Heart left ventricle (tissue), 16 donors: ENCODE data around the gene SLC18A3. TPM values are rescaled to one million over a fixed set of nuclear protein-coding genes. Genes with fewer than 3 reads are reported as not detected.

Experiments used
- ATAC-seq, 4 donors: fragments of 200-7000 bp; cut with Tn5 transposase; one replicate each; pipeline ENCODE4 v1.9.1; 2020 to 2022; ENCODE audit warnings: moderate library complexity in 4 of 4, mild to moderate bottlenecking in 3 of 4, moderate number of reproducible peaks in 1 of 4
- DNase-seq, 5 donors: peaks; one replicate each; pipeline ENCODE4 v3.0.0-alpha.2; 2020
- H3K27ac ChIP-seq, 12 donors: fragments of 200-600 bp; sonication (generic) in 4 of 12; one replicate each; pipeline versions ENCODE4 v1.5.0 to v1.8.0; 2016 to 2022; ENCODE audit warnings: mild to moderate bottlenecking in 2 of 12
- H3K27me3 ChIP-seq, 9 donors: fragments of 200-600 bp; sonication (generic) in 2 of 9; one replicate each; pipeline versions ENCODE4 v1.5.1 to v1.8.0; 2016 to 2022; ENCODE audit warnings: mild to moderate bottlenecking in 3 of 9
- H3K36me3 ChIP-seq, 9 donors: fragments of 200-600 bp; sonication (generic) in 2 of 9; one replicate each; pipeline versions ENCODE4 v1.5.0 to v1.8.0; 2018 to 2022; ENCODE audit warnings: mild to moderate bottlenecking in 2 of 9
- H3K4me1 ChIP-seq, 12 donors: fragments of 200-600 bp; sonication (generic) in 4 of 12; one replicate each; pipeline versions ENCODE4 v1.5.0 to v1.8.0; 2016 to 2022; ENCODE audit warnings: mild to moderate bottlenecking in 3 of 12
- H3K4me3 ChIP-seq, 12 donors: fragments of 200-600 bp; sonication (generic) in 4 of 12; one replicate each; pipeline versions ENCODE4 v1.5.0 to v1.8.0; 2017 to 2022; ENCODE audit warnings: mild to moderate bottlenecking in 9 of 12, moderate library complexity in 4 of 12
- H3K9me3 ChIP-seq, 12 donors: fragments of 200-600 bp; sonication (generic) in 4 of 12; one replicate each; pipeline versions ENCODE4 v1.5.0 to v1.8.0; 2016 to 2022; ENCODE audit warnings: mild to moderate bottlenecking in 1 of 12
- CTCF ChIP-seq, 12 donors: fragments of 200-600 bp; sonication (generic) in 4 of 12; IDR thresholded peaks; one replicate each; pipeline versions ENCODE4 v1.5.0 to v1.8.0; 2018 to 2022; ENCODE audit warnings: antibody characterized with exemption in 12 of 12, mild to moderate bottlenecking in 5 of 12
- POLR2A ChIP-seq, 2 donors: fragments of 450-650 bp; IDR thresholded peaks; one replicate each; pipeline ENCODE4 v1.6.1; 2017; ENCODE audit warnings: antibody characterized with exemption in 2 of 2, mild to moderate bottlenecking in 2 of 2, moderate library complexity in 2 of 2
- WGBS, 4 donors: extraction: QIAGEN DNeasy Blood & Tissue Kit in 2 of 4; methylation state at CpG; one replicate each; pipeline versions ENCODE4 v1.1.5 to v1.1.7; 2013 to 2018; 5-methylcytosine and 5-hydroxymethylcytosine counted together
- intact Hi-C, 10 donors: fragments of 100-400 bp; cut with DNase I; formaldehyde crosslinking; loops; one replicate each; pipeline versions ENCODE4 v1.11.1 to v1.14.2; 2022
- polyA plus RNA-seq, 2 donors: library from polyadenylated mRNA; stranded (reverse); fragments of 200-250 nt; gene quantifications; one replicate each; pipeline ENCODE4 v1.2.3, GENCODE V29; 2013
- total RNA-seq, 9 donors: library from RNA; depleted of rRNA in 2 of 9; stranded (reverse); fragments of >200 nt in 2 of 9; fragmentation: NEBNext Ultra II Directional in 3 of 9; extraction: Animal tissue kit (Norgen Biotek cat#: 25700) in 3 of 9; gene quantifications; one replicate each; pipeline versions ENCODE4 v1.1.0 to v1.2.4, GENCODE V29; 2016 to 2023
- donor health status: ischemic (EF 13 %, LVEDD 7.1; RV severe dilation, severe dysfunction).
- donor health status: healthy with polysubstance abuse.
- donor health status: DM: no; HTN: yes; CAD: no.
- donor health status: DM: no; HTN: no; CAD: no.
- donor health status: ischemic (EF 25% LVEDD 6.9; RV normal size, moderate dysfunction).
- donor health status: ischemic (EF 25% LVEDD 5.7; RV mildly dilated, moderate dysfunction).
- donor health status: healthy.
- donor health status: DM: yes; HTN: yes; CAD: no.
- donor health status: ischemic (EF 35%, LVEDD 5.7; RV mildly dilated, moderate dysfunction).
- donor health status: nonischemic (EF 11% LVEDD 7.7; RV severe dilation, severe dysfunction).
- donor health status: DM: yes; HTN: yes; CAD: no.
- donor health status: PGD.
- donor health status: ischemic (EF 29% LVEDD 5.4; RV normal size, mild dysfunction).
- donor health status: nonischemic (EF 23%, LVEDD 6.1; RV moderate dilation, normal function).

SLC18A3 gene
- total and polyA plus RNA-seq, 11 donors: not detected

GRCh38 chr10:49656845-49657493, 46.9 kb downstream of the SLC18A3 start:
- TF ChIP-seq CTCF (IDR thresholded peaks at IDR 0.05): no peak
- TF ChIP-seq POLR2A (IDR thresholded peaks at IDR 0.05): no peak
- H3K27me3 ChIP-seq: peaks cover 0 to 11% (median 2%) of the 10 kb centered on the region in 9 donors
- H3K4me1 ChIP-seq: no peaks in the 10 kb centered on the region
- peaks cover 0 to 21% (median 10%) of the 10 kb centered on the region in 12 donors for H3K9me3 ChIP-seq
- H3K4me3 ChIP-seq: no peak overlapping the region
- no peak for DNase-seq
- 81 to 85% (median 82%) methylated on average over 9 of the region's 9 CpGs for WGBS, 4 donors
- intact Hi-C loops: no loop called here
- ATAC-seq: no peak
- H3K27ac ChIP-seq: no peak overlapping the region
- no peaks in the 10 kb centered on the region for H3K36me3 ChIP-seq

GRCh38 chr10:49657606-49658005, 47.5 kb downstream of the SLC18A3 start:
- peaks cover 0 to 11% (median 0%) of the 10 kb centered on the region in 9 donors for H3K27me3 ChIP-seq
- intact Hi-C loops: no loop called here
- no peaks in the 10 kb centered on the region for H3K36me3 ChIP-seq
- no peak overlapping the region for H3K27ac ChIP-seq
- ATAC-seq (no peak), DNase-seq (no peak)
- WGBS, 4 donors: 70 to 90% (median 76%) methylated on average over 1 of the region's 1 CpG
- peaks cover 0 to 21% (median 10%) of the 10 kb centered on the region in 12 donors for H3K9me3 ChIP-seq
- TF ChIP-seq CTCF (IDR thresholded peaks at IDR 0.05) (no peak), POLR2A (IDR thresholded peaks at IDR 0.05) (no peak)
- no peaks in the 10 kb centered on the region for H3K4me1 ChIP-seq
- H3K4me3 ChIP-seq: no peak overlapping the region

GRCh38 chr10:49661140-49661856, 51.2 kb downstream of the SLC18A3 start:
- Histone ChIP-seq H3K36me3 (no peaks in the 10 kb centered on the region), H3K4me1 (no peaks in the 10 kb centered on the region), H3K4me3 (no peak overlapping the region), H3K27ac (no peak overlapping the region), H3K9me3 (peaks cover 0 to 21% (median 10%) of the 10 kb centered on the region in 12 donors), H3K27me3 (peaks cover 0 to 6% (median 0%) of the 10 kb centered on the region in 9 donors)
- TF ChIP-seq POLR2A (IDR thresholded peaks at IDR 0.05): no peak
- no peak for TF ChIP-seq CTCF (IDR thresholded peaks at IDR 0.05)
- ATAC-seq: no peak
- DNase-seq: no peak
- intact Hi-C loops: no loop called here
- 46 to 55% (median 55%) methylated on average over 8 of the region's 8 CpGs for WGBS, 4 donors

Other genes starting within 250 kb of the SLC18A3 start
- gene DRGX, start 214.2 kb upstream of the SLC18A3 start, total RNA-seq: not detected
- gene DRGX, start 214.2 kb upstream of the SLC18A3 start, polyA plus RNA-seq: not detected
- gene ERCC6, start 71.2 kb upstream of the SLC18A3 start, total RNA-seq: 10 to 100 TPM; 12.8 to 31.5 (median 23.0) TPM
- 1 to 10 TPM; 4.4 to 4.7 TPM for gene ERCC6, start 71.2 kb upstream of the SLC18A3 start, polyA plus RNA-seq
- gene CHAT, start 3.7 kb downstream of the SLC18A3 start, total RNA-seq: not detected
- gene CHAT, start 3.7 kb downstream of the SLC18A3 start, polyA plus RNA-seq: not detected
- not detected for gene C10orf53, start 69.3 kb downstream of the SLC18A3 start, total RNA-seq
- gene C10orf53, start 69.3 kb downstream of the SLC18A3 start, polyA plus RNA-seq: not detected
- 10 to 100 TPM in 1 of 9 donors, 1 to 10 TPM in 7, under 1 TPM in 1; 0.49 to 11.3 (median 1.5) TPM for gene OGDHL, start 152.0 kb downstream of the SLC18A3 start, total RNA-seq
- 1 to 10 TPM in 1 of 2 donors, under 1 TPM in 1; 0.18 to 2.1 TPM for gene OGDHL, start 152.0 kb downstream of the SLC18A3 start, polyA plus RNA-seq